UCSD-AML1 (cell line): Measurements from ENCODE around the gene KPTN.
A peak's percentile ranks its signal among the peaks of the same experiment; 100 is the strongest.
"Not testable (repeated sequence)": the region's sequence is repeated elsewhere in the genome, so short reads cannot be mapped to it uniquely, and the experiment has no call there.

ENCODE experiments used
- DNase-seq: peaks from one replicate; lab custom pipeline; 2025; ENCODE audit not compliant: unreplicated experiment; lab: John Stamatoyannopoulos, UW

The KPTN gene

DNA sequence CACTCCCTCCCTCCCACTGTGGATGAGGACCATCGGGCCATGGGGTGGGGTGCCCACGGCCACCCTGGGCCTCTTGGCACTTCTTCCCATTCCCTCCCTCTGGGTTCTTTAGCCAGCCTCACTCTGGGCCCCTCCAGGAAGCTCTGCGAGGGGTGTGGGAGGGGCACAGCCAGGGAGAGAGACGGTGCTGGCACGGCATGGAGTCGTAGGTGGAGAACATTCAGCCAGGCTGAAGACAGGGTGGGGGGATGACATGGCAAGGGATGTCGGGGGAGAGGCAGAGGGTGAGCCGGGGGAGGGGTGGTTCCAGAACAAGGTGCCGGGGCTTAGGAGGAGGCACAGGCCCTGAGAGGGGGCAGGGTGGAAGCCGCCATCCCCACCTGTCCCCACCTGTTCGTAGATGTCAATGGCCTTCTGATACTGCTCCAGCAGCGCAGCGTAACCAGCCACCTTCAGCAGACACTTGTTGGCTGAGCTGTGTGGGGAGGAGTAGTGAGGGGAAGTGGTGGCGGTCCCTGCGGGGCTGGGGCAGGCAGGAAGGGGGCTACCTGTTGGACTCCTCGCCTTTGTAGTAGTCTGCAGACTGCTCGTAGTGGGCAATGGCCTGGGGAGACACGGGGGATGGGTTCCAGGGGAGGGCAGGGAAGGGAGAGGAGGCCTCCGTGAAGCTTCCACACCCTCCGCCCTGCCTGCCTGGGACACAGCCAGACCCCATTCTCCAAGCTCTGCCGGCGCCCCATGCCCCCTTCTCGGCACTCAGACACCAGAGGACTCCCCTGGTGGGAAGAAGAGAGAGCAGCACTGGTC lies 8.8 kb upstream of the KPTN start:
- DNase-seq: no peak

DNA sequence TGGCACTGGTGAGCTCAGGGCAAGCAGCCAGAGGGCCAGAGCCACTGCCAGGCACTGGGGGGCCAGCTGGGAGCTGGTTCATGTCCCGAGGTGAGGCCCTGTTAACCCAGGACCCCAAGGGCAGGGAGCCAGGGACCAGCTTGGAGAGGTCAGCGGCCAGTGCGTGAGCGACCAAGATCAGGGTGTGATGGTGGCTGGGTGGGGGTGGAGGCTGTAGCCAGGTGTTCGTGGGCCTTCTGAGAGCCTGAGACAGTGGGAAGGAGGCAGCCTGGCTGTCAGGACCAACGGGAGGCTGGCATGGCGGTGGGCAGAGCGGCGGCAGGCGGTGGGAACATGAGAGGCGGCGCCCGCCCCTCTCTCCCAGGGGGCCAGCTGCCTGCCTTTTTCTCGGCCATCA lies 8.1 kb upstream of the KPTN start:
- DNase-seq: no peak

- DNase-seq: no peak
Observed at GRCh38 chr19:47491358-47492136, 7.5 kb upstream of the KPTN start.

DNA sequence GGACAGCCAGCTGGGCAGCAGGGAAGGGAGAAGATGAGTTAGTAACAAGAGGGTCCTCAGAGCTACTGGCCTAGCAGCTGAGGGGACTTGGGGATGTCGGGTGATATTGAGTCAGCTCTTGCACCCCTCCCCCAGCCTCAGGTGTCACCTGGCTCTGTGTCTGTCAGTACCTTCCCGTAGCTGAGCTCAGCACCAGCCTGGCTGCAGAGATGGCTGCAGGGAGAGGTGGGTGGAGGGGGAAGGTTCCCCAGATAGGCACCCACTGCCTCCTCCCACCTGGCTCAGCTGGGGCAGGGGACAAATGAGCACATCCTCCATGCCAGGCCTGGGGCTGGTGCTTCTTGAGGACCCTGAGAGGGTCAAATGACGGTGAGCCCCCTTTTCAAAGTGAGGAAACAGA lies 6.8 kb upstream of the KPTN start:
- no peak for DNase-seq

DNA sequence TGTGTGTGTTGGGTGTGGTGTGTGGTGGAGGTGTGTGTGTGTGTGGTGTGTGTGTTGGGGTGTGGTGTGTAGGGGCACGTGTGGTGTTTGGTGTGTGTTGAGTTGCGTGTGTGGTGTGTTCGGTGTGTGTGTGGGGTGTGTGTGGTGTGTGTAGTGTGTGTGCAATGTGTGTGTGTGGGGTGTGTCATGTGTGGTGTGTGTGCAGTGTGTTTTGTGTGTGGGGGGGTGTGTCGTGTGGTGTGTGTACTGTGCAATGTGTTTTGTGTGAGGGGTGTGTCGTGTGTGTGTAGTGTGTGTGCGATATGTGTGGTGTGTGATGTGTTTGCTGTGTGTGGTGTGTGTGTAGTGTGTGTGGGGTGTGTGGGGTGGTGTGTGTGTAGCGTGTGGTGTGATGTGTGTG lies 6.0 kb upstream of the KPTN start:
- DNase-seq: no peak

DNA sequence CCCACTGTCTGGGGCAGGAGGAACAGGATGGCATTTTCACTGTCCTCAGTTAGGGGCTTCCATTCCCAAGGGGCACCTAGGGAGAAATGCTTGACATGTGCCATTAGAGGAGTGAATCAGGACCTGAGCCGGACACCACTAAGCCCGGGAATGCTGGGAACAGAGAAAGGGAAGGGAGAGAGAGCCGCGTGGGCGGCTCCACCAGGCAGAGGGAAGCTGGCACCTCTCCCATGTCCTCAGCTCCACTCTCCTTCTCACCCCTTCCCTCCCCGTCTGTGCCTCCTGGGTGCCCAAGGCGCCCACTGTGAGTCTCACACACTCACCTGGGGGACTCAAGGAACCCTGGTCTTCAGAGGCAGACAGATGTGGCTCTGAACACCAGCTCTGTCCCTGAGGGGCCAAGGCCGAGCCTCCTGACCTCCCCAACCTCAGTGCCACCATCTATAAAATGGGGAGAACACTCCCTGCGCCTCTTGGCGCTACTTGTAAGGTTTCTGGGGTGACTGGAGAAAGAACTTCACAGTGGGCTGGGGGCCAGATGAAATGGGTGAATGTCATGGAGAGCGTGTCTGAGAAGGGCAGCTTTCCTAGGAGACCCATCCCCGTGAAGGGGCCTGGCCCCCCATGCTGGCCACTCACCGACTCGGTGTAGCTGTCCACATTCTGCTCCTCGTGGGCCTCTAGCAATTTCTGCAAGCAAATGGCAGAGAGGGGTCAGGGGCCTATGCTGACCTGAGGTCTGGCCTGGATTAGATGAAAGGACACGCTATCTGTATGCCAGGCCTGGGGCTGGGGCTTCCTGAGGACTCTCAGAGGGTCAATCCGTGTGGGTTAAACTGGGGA lies 5.3 kb upstream of the KPTN start:
- no peak for DNase-seq

- no peak for DNase-seq
Observed at GRCh38 chr19:47487551-47488515, 3.8 kb upstream of the KPTN start.

GRCh38 chr19:47486900-47487299 lies 2.9 kb upstream of the KPTN start:
- peak; percentile 45 for DNase-seq

GRCh38 chr19:47486220-47486619 lies 2.2 kb upstream of the KPTN start:
- not testable (repeated sequence) for DNase-seq

DNA sequence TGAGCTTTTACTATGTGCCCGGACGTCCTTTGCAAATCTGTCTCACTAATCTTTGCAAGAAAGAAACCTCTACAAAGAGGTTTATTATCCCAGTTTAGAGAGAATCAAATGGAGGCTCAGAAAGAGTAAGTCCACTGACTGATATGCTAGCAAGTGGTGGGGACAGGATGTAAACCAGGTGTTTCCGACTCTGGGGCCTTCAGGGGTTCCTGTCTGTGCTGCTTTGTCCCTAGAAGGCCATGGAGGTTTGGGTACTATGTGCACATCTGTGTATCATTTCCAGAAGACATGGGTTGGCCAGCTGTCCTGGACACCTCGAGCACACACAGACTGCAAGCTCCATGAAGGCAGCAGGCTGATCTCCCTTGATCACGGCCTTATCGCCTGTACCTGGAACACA lies 1.2 kb upstream of the KPTN start:
- no peak for DNase-seq

DNA sequence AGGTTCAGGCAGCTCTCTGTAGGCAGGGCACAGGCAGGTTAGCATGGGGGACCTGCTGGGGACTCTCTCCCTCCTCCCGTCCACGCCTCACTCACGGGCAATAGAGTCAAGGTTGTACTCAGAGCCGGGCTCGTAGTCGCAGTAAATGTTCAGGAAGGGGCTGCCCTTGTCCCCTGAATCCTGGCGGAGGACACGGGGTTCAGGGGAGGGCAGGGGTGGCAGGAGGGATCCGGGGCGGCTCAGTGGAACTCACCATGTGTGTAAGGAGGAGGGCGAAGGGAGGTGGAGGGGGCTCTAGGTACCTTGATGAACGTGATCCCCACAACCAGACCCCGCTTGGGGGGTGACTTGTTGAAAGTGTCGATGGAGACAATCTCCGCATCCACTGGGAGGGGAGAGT lies 819 bp downstream of the KPTN start:
- DNase-seq: no peak

- DNase-seq: no peak
Observed at GRCh38 chr19:47481460-47482052, 2.5 kb downstream of the KPTN start.

DNA sequence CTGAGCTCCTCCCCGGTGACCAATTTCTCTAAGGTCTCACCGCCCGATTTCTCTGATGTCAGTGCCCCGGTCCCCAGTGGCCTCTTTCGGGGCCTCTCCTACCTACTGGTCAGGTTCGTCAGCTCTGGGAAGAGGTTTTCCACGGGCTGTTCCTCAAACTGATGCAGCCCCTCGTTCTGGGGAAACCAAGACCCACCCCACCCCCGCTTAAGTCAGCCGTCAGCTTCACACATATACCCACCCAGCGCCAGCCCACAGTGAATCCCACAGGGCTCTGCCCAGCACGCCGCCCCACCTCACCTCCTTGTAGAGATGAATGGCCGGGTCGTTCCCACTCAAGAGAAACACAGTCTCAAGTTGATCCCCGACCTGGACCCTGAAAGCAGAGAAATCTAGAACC lies 3.4 kb downstream of the KPTN start:
- no peak for DNase-seq

GRCh38 chr19:47479701-47480503 lies 4.1 kb downstream of the KPTN start:
- no peak for DNase-seq

DNA sequence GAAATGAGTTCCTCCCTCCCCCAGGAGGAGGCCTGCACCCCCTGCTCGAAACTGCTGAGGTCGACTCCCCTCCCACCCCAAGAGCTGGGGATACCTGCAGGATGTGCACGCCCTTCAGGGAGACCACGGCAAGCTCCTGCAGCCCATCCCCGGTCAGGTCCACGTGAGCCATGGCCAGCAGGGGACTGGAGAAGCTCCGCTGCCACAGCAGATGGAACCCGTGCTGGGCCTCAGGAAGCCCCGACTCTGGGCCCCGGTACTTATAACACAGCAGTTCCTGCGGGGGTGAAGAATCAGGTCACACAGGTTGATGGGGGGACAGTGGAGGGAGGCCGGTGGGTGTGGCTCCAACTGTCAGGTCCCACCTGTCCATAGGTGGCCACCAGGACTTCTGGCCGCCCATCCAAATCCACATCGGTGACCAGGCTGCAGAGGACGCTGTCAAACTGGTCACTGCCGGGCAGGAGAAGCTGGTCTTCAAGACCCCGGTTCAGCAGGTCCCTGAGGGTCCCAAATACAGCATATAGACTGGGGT lies 7.5 kb downstream of the KPTN start:
- DNase-seq: no peak

- no peak for DNase-seq
Observed at GRCh38 chr19:47475465-47475864, 8.6 kb downstream of the KPTN start.

DNA sequence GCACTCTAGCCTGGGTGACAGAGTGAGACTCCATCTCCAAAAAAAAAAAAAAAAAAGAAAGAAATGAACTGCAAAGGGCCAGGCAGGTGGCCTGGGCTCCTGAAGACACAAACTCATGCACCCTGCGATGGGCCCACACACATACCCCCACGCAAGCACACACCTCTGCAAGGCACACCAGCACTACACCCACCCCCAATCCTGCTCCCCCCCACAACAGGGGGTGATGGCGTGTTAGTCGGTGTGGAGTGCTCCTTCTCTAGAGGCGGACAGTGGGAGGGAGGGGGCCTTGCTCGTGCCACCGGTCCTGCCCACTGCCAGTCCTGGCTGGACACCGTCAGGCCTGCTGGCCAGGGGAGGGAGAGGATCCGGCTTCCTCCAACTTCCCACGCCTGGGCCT lies 10.7 kb downstream of the KPTN start:
- no peak for DNase-seq

DNA sequence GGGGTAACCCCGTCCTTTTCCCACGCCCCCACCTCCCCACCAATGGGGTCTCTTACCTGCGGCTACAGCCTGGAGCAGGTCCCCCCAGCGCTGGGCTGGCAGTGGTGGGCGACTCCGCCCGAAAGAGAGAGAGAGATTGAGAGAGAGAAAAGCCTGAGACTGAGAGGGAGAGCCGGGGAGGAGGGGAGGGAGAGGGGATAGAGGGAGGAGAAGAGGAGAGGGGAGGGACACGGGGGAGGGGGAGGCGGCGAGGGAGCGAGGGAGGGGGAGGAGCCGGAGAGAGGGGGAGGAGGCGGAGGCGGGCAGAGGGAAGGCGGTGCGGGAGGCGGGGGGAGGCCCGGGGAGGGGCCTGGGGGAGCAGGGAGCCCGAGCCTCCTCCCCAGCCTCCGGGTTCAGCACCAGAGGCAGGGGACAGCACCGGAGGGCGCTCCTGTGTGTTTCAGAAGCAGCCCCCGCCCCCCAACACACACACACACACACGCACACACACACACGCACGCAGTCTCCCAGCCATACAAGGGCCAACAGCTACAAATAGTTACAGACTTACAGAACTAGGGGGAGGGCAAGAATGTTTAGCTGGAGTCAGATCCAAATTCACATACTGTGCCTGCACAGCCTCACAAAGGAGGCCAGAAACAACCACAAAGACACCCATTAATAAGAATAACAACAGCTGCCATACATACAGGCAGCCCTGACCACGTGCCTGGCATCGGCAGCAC lies 12.1 kb downstream of the KPTN start, which contains the start of gene SLC8A2:
Gene SLC8A2 (minus strand): TSS at position 161 of the 725 bp plus-strand sequence. CDS start 5,490 bp downstream, outside the sequence.
- peak; percentile 79 for DNase-seq
